GM19238 (cell line): Measurements from ENCODE around the gene SSH3.

Experiments
- DNase-seq: peaks from one replicate; pipeline ENCODE4 v3.0.0; 2011; ENCODE audit warnings: low spot score; ENCODE audit not compliant: insufficient read length

The SSH3 gene

GRCh38 chr11:67345247-67345919 lies 42.1 kb downstream of the SSH3 start:
- no peak for DNase-seq

GRCh38 chr11:67345920-67346819 lies 42.8 kb downstream of the SSH3 start:
- DNase-seq = no peak

GRCh38 chr11:67347964-67348749 lies 44.8 kb downstream of the SSH3 start:
- DNase-seq = no peak

GRCh38 chr11:67349036-67349435 lies 45.7 kb downstream of the SSH3 start:
- no peak for DNase-seq

GRCh38 chr11:67349457-67349856 lies 46.1 kb downstream of the SSH3 start:
- DNase-seq = no peak

GRCh38 chr11:67349928-67350465 lies 46.7 kb downstream of the SSH3 start:
- DNase-seq = no peak

- no peak for DNase-seq
These were observed 48.1 kb downstream of the SSH3 start for GRCh38 chr11:67351275-67352005.

- no peak for DNase-seq
These were observed 49.4 kb downstream of the SSH3 start for GRCh38 chr11:67352546-67353316.

- peak; percentile 94 for DNase-seq
These were observed 50.2 kb downstream of the SSH3 start, which contains the start of gene POLD4 for GRCh38 chr11:67353317-67354074. Gene POLD4, minus strand, starts transcription at chr11:67353546. Its CDS starts 147 bp downstream, at chr11:67353399.

GRCh38 chr11:67354075-67355022 lies 51.0 kb downstream of the SSH3 start:
- no peak for DNase-seq

- no peak for DNase-seq
These were observed 51.9 kb downstream of the SSH3 start for GRCh38 chr11:67355023-67355793.

GRCh38 chr11:67355794-67356386 lies 52.6 kb downstream of the SSH3 start:
- no peak for DNase-seq

GRCh38 chr11:67356387-67356863 lies 53.1 kb downstream of the SSH3 start:
- DNase-seq = no peak

- DNase-seq = peak; percentile 73
These were observed 53.7 kb downstream of the SSH3 start for GRCh38 chr11:67356864-67357561.

GRCh38 chr11:67357831-67358670 lies 54.7 kb downstream of the SSH3 start:
- DNase-seq = no peak
